ENCODE measurements around the gene TPBGL. TPM values are rescaled to one million over a fixed set of nuclear protein-coding genes. Genes with fewer than 3 reads are reported as not detected.

The TPBGL gene
- 0.15 to 0.36 TPM (median 0.28 TPM) in 5 replicates for total RNA-seq (2022; extraction: Qiagen RNA extraction; ENCODE audit: low read depth)

GRCh38 chr11:75240311-75241035 is at the start of gene TPBGL:
Gene TPBGL, plus strand, starts transcription at chr11:75240774. Its CDS starts 276 bp downstream, at chr11:75241050.

Other genes starting within 250 kb of the TPBGL start
- not detected in 5 replicates for gene OR2AT4, start 143.9 kb upstream of the TPBGL start, total RNA-seq (2022; extraction: Qiagen RNA extraction; ENCODE audit: low read depth)
- 3.3 to 5.1 TPM (median 4.2 TPM) in 5 replicates for gene SLCO2B1, start 89.7 kb upstream of the TPBGL start, total RNA-seq (2022; extraction: Qiagen RNA extraction; ENCODE audit: low read depth)
- 4.4 to 9.6 TPM (median 7.3 TPM) in 5 replicates for gene ARRB1, start 110.9 kb downstream of the TPBGL start, total RNA-seq (2022; extraction: Qiagen RNA extraction; ENCODE audit: low read depth)
- gene RPS3, start 158.7 kb downstream of the TPBGL start, total RNA-seq (2022; extraction: Qiagen RNA extraction; ENCODE audit: low read depth) = 3,130 to 4,292 TPM (median 3,344 TPM) in 5 replicates
- gene KLHL35, start 192.4 kb downstream of the TPBGL start, total RNA-seq (2022; extraction: Qiagen RNA extraction; ENCODE audit: low read depth) = 0.68 to 1.9 TPM (median 1.4 TPM) in 5 replicates

Data from A549 treated with ZK216348 at 1 μM for 4 hours (cell line).